Activated naive CD8-positive, alpha-beta T cell treated with anti-CD3 and anti-CD28 coated beads, Interleukin-2, amount 50 U/mL, for 24 hours (primary cell): Measurements from ENCODE around the gene SGMS1.
"Not testable (repeated sequence)": the region's sequence is repeated elsewhere in the genome, so short reads cannot be mapped to it uniquely, and the experiment has no call there.

Experiments used
- ATAC-seq: fragments of 150-1000 bp; cut with Tn5 transposase; one replicate; pipeline ENCODE4 v1.10.0; 2021
- DNase-seq: peaks from one replicate; pipeline ENCODE4 v3.0.0; 2021
- H3K27ac Mint-ChIP-seq: one replicate; pipeline ENCODE4 v1.8.0; 2021; ENCODE audit warnings: mild to moderate bottlenecking, mixed read lengths
- H3K27me3 Mint-ChIP-seq: one replicate; pipeline ENCODE4 v1.8.0; 2021; ENCODE audit warnings: mixed read lengths
- H3K36me3 Mint-ChIP-seq: one replicate; pipeline ENCODE4 v1.8.0; 2021; ENCODE audit warnings: low read depth, mixed read lengths
- H3K4me1 Mint-ChIP-seq: one replicate; pipeline ENCODE4 v1.8.0; 2021; ENCODE audit warnings: mixed read lengths
- H3K4me3 Mint-ChIP-seq: one replicate; pipeline ENCODE4 v1.8.0; 2021; ENCODE audit warnings: mild to moderate bottlenecking, moderate library complexity, mixed read lengths
- H3K9me3 Mint-ChIP-seq: one replicate; pipeline ENCODE4 v1.8.0; 2021; ENCODE audit warnings: mixed read lengths

SGMS1 gene

DNA sequence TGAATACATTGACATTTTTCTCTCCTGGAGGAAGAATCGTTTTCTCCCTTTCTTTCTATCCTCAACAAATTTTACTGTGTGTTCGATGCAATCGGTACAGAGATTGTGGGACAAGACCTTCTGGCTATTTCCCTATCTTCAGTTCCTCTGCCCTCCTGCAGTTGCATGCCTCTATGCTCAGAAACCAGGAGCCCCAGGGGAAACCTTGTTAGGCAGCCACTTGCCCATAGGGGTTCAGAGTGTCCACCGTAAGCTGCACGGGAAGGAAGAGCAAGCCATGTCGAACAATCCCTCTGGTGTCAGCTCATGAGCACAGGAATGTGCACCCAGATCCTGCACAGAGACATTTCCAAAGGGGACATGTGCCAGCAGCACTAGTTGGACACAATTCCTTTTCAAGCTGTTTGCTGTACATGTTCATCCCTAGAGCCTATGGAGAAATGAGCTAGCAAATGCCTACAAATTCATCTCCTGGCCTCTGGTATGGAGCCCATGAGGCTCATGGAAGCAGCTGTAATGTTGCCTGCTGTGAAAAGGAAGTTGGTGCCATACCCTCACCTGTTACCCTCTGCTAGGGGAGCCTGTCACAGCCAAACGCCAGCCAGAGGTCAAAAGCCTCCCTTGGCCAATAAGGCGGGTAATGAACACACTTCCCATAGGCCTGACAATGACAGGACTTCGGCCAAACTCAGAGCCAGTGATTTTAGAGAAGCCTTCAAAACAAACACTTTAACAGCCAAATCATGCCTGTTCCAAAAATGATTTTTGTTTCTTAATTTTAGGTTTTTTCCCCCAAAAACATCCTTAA lies 336.6 kb downstream of the SGMS1 start:
- Mint-ChIP-seq H3K9me3 (no peaks in the 10 kb centered on the region), H3K4me1 (no peaks in the 10 kb centered on the region), H3K27me3 (peaks cover 11% of the 10 kb centered on the region), H3K27ac (no peak overlapping the region), H3K4me3 (no peak overlapping the region), H3K36me3 (no peaks in the 10 kb centered on the region)
- ATAC-seq (no peak), DNase-seq (no peak)

DNA sequence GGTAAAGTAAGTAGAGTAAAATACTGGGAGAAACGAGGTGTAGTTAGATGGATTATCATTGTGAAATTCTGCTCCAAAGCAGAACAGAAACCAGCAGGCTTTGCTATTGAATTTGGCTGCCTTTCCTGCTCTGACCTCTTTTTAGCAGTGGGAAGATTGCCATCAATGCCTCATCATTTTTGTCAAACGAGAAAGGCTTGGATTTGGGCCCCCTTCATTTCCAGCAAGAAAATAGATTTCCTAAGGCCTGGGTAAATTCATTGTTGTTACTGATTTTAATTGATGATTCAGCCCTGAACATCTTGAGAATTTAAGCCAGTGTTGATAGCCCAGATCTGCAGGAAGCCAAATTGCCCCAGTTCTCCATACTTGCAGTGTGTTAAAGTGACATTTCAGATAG lies 337.2 kb downstream of the SGMS1 start:
- Mint-ChIP-seq H3K36me3 (no peaks in the 10 kb centered on the region), H3K27ac (no peak overlapping the region), H3K9me3 (no peaks in the 10 kb centered on the region), H3K4me1 (no peaks in the 10 kb centered on the region), H3K4me3 (no peak overlapping the region), H3K27me3 (peaks cover 17% of the 10 kb centered on the region)
- DNase-seq (no peak), ATAC-seq (no peak)

DNA sequence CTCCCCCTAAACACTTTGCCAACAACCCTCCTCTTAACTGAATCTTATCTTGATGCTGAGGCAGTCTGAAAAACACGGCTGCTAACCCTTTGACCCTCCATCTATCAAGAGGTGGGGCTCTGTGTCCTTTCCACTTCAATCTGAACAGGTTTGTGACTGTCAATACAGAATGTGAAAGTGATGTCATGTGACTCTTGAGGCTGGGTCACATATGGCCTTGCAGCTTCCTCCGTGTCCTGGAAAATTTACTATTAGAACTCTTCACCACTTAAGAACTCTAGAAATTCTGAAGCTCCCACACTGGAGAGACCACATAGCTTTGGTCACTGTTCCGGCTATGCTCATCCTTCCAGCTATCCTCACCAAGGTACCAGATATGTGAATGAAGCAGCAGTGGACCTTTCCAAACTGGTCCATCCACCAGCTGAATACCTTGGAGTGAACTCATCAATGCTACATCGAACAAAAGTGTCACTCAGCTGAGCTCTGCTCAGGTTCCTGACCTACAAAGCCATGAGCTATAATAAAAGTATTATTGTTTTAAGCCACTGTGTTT lies 341.7 kb downstream of the SGMS1 start:
- Mint-ChIP-seq H3K9me3 (no peaks in the 10 kb centered on the region), H3K4me3 (no peak overlapping the region), H3K27me3 (peaks cover 30% of the 10 kb centered on the region), H3K4me1 (no peaks in the 10 kb centered on the region), H3K36me3 (no peaks in the 10 kb centered on the region), H3K27ac (no peak overlapping the region)
- DNase-seq, result no peak
- no peak for ATAC-seq

DNA sequence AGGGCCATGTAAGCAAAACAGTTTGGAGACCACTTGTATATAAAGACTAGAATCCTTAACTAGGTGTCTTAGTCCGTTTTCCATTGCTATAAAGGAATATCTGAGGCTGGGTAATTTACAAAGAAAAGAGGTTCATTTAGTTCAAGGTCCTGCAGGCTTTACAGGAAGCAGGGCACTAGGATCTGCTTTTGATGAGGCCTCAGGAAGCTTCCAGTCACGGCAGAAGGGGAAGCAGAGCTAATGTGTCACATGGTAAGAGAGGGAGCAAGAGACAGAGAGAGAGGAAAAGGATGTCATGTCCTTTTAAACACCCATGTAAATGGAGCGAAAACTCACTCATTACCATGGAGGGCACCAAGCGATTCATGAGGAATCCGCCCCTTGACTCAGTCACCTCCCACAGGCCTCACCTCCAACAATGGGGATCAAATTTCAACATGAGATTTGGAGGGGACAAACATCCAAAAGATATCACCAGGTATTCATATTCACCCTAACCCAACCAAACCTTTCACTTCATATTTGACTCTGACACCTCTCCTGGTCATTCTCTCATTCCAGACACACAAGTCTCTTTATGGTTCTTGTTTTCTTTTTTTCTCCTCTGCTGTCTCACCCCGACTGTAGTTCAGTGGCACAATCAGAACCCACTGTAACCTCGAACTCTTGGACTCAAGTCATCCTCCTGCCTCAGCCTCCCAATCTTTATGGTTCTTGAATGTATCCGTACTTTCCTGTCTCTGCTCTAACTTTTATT lies 342.4 kb downstream of the SGMS1 start:
- ATAC-seq, result no peak
- H3K4me3 Mint-ChIP-seq, result no peak overlapping the region
- H3K27me3 Mint-ChIP-seq, result peaks cover 36% of the 10 kb centered on the region

DNA sequence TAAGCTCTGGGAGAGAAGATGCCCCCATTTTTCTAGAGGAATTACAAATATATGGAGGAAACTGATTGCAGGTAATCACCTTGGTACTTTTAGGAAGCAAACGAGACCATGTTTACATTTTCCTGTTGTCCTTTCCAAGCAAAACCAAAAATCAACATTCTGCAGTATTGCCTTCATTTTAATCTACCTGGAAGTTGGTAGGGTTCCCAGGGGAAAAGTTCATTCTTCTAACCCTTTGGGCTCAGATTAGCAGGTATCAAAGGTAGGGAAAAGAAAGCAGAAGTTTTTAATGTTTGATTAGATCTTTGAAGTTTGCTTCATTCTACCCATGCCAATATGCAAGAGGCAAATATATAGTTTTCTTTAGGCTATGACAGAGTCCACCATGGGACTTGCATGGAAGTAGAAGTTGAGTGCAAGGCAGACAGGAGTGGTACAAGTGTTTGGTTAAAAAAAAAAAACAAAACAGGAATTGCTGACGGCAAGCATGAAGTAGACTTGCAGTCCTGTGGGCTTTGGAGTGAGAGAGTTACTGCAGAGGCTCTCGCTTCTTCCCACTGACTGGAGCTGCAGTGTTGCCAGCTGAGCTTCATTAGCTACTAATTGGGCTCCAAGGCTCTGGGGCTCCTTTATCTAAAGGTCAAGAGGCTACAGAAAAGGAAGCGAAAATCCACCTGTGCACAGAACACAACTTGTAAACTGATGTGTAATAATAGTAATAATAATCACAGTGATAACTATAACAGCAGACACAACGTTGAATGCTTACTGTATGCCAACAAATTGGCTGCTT lies 343.5 kb downstream of the SGMS1 start:
- Mint-ChIP-seq H3K9me3 (no peaks in the 10 kb centered on the region), H3K27ac (no peak overlapping the region), H3K4me3 (no peak overlapping the region), H3K4me1 (no peaks in the 10 kb centered on the region), H3K36me3 (no peaks in the 10 kb centered on the region), H3K27me3 (peaks cover 38% of the 10 kb centered on the region)
- no peak for ATAC-seq
- DNase-seq, result no peak

More for the DNA sequence above, 342.4 kb downstream of the SGMS1 start:
- DNase-seq, result no peak
- H3K4me1 Mint-ChIP-seq, result no peaks in the 10 kb centered on the region
- H3K27ac Mint-ChIP-seq, result no peak overlapping the region
- H3K36me3 Mint-ChIP-seq, result no peaks in the 10 kb centered on the region
- H3K9me3 Mint-ChIP-seq, result no peaks in the 10 kb centered on the region

DNA sequence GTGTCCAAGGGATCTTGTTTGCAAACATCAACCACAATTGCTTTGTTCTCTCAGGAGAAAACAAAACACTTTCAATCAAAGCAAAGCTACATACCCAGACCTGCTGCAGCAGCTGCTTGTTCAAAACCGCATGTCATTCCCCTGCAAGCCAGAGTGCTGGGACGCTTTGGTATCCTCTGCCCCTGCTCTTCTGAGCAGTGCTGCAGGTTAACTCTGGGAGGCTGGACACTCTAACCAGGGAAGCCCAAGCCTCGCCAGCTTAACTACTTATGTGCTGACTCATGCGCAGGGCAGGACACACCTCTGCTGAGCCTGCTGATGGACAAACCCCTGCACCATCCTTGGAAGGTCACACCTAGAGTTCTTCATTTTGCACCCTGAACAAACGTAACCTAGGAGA lies 344.3 kb downstream of the SGMS1 start:
- H3K4me1 Mint-ChIP-seq, result no peaks in the 10 kb centered on the region
- ATAC-seq (no peak), DNase-seq (no peak)
- no peaks in the 10 kb centered on the region for H3K36me3 Mint-ChIP-seq
- H3K9me3 Mint-ChIP-seq, result no peaks in the 10 kb centered on the region
- H3K27ac Mint-ChIP-seq, result no peak overlapping the region
- H3K4me3 Mint-ChIP-seq, result no peak overlapping the region
- H3K27me3 Mint-ChIP-seq, result peaks cover 38% of the 10 kb centered on the region

DNA sequence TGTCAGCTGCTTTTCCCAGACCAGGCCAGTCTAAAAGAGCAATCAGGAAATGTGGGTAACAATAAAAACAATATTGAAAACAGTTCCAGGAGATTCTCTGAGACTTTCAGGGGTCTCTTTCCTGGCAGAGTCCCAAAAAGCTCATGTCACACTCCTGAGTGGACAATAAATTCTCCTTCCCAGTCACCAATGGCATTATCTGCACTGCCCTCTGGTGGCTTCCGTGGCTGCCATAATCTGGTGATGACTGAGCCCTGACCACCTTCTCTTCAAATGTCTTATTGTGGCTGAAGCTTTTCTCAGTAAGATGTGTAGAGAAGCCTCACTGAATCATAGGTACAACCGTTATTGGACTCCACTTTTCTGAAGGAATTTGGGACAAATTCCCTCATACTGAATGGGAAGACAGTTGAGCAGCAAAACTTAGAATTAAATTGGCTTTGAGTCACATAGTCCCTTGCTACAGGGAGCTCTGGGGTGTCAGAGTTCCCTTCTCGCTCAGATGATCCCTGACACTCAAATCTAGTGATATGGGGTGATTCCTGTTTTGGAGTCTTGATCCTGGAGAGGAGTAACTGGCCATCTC lies 348.0 kb downstream of the SGMS1 start:
- no peaks in the 10 kb centered on the region for H3K36me3 Mint-ChIP-seq
- peaks cover 17% of the 10 kb centered on the region for H3K27me3 Mint-ChIP-seq
- H3K4me1 Mint-ChIP-seq, result no peaks in the 10 kb centered on the region
- ATAC-seq, result no peak
- H3K9me3 Mint-ChIP-seq, result no peaks in the 10 kb centered on the region
- peak; percentile 51 for DNase-seq
- H3K27ac Mint-ChIP-seq, result no peak overlapping the region
- no peak overlapping the region for H3K4me3 Mint-ChIP-seq

DNA sequence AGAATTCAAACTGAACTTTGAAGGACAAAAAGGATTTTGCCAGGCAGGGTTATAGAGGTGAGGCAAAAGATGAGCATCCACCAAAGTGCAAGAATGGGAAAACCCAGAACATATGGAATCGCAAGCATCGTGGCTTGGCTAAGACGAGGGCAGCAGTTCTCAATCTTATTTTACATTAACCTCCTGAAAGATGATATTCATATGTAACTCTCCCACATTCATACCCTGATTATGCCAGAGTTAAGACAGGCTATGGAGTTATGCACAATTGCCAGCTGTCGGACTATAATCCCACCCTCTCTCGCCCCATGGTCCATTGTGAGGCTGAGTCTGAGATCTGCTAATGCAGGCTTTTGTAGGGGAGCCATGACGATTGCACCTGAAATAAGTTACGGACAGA lies 351.2 kb downstream of the SGMS1 start:
- no peak for DNase-seq
- H3K4me1 Mint-ChIP-seq, result no peaks in the 10 kb centered on the region
- H3K27me3 Mint-ChIP-seq, result peaks cover 13% of the 10 kb centered on the region
- no peak overlapping the region for H3K27ac Mint-ChIP-seq
- H3K36me3 Mint-ChIP-seq, result no peaks in the 10 kb centered on the region
- no peak overlapping the region for H3K4me3 Mint-ChIP-seq
- no peaks in the 10 kb centered on the region for H3K9me3 Mint-ChIP-seq
- no peak for ATAC-seq

DNA sequence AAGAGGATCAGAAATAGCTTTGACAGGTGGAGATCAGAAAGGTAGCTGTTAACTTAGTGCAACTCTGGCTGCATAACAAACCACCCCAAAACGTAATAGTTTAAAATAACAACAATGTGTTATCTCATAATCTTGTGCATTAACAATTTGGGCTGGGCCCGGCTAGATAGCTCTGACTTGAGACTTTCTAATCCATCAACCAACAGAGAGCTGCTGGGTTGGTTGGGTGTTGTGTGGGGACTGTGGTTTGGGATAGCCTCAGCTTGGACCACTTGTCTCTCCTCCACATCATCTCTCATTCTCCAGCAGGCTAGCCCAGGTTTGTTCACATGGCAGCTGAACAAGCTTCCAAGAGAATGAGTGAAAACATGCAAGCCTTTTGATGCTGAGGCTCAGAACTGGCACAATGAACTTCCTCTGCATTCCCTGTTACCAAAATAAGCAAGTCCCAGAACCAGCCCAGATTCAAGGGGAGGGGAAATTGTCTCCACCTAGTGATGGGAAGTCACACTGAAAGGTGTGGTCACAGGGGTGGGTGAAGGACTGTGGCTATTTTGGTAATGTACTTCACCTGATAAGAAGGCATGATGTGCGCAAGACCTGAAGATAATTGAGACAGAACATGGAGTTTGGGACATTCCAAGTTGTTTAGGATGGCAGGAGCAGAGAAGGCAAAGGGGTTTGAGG lies 352.0 kb downstream of the SGMS1 start:
- DNase-seq, result no peak
- H3K4me3 Mint-ChIP-seq, result no peak overlapping the region
- no peaks in the 10 kb centered on the region for H3K36me3 Mint-ChIP-seq
- no peaks in the 10 kb centered on the region for H3K4me1 Mint-ChIP-seq
- H3K9me3 Mint-ChIP-seq, result no peaks in the 10 kb centered on the region
- no peak overlapping the region for H3K27ac Mint-ChIP-seq
- ATAC-seq, result no peak
- peaks cover 11% of the 10 kb centered on the region for H3K27me3 Mint-ChIP-seq

DNA sequence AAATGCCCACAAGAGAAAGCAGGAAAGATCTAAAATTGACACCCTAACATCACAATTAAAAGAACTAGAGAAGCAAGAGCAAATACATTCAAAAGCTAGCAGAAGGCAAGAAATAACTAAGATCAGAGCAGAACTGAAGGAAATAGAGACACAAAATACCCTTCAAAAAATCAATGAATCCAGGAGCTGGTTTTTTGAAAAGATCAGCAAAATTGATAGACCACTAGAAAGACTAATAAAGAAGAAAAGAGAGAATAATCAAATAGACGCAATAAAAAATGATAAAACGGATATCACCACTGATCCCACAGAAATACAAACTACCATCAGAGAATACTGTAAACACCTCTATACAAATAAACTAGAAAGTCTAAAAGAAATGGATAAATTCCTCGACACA lies 355.9 kb downstream of the SGMS1 start:
- H3K4me1 Mint-ChIP-seq, H3K9me3 Mint-ChIP-seq, DNase-seq, H3K4me3 Mint-ChIP-seq, H3K36me3 Mint-ChIP-seq, H3K27ac Mint-ChIP-seq, ATAC-seq: not testable (repeated sequence)
- H3K27me3 Mint-ChIP-seq, result peaks cover 33% of the 10 kb centered on the region

DNA sequence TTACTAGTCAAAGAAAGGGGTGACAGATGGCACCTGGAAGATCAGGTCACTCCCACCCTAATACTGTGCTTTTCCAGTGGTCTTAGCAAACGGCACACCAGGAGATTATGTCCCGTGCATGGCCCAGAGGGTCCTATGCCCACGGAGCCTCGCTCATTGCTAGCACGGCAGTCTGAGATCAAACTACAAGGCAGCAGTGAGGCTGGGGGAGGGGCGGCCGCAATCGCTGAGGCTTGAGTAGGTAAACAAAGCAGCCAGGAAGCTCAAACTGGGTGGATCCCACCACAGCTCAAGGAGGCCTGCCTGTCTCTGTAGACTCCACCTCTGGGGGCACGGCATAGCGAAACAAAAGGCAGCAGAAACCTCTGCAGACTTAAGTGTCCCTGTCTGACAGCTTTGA lies 361.1 kb downstream of the SGMS1 start:
- H3K9me3 Mint-ChIP-seq, H3K27ac Mint-ChIP-seq, H3K4me3 Mint-ChIP-seq, H3K36me3 Mint-ChIP-seq, DNase-seq, ATAC-seq: not testable (repeated sequence)
- peaks cover 26% of the 10 kb centered on the region for H3K4me1 Mint-ChIP-seq
- peaks cover 38% of the 10 kb centered on the region for H3K27me3 Mint-ChIP-seq

DNA sequence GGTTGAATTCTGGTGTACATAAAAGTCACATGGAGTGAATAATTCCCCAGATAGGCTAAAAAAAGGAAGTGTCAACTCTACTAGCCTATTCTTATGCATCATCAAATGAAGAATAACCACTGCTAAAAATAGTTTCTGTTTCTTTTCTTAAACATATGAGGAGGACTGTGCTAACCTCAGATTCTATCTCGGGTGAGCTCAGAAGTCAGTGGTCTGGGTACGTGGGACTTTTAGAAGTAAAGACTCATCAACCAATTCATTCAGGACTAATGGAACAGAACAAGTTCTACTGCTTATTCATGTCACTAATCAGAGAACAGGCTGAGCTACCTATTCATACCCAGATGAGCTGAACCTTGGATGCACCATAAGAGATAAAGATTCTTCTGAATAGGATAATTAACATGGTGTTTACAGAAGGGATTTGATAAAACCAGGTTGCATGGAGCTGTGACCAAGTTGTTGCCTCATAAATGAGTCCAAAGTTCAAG lies 362.9 kb downstream of the SGMS1 start:
- Mint-ChIP-seq H3K36me3 (no peaks in the 10 kb centered on the region), H3K9me3 (no peaks in the 10 kb centered on the region), H3K27me3 (peaks cover 37% of the 10 kb centered on the region), H3K27ac (peak overlapping the region; percentile 37), H3K4me3 (no peak overlapping the region), H3K4me1 (peaks cover 26% of the 10 kb centered on the region)
- DNase-seq, result no peak
- ATAC-seq, result peak; percentile 97
